Spleen (tissue), 7 donors: ENCODE data around the gene PDE4D.

Source experiments
- CTCF ChIP-seq, 11 experiments: fragments of 200-600 bp in 7 of 11; fragments of 450-650 bp in 4 of 11; sonication (generic) in 4 of 11; IDR thresholded peaks in 8 of 11; conservative IDR thresholded peaks in 3 of 11; 1 replicate in 7 of 11; 2 replicates in 4 of 11; pipeline versions ENCODE4 v1.4.0 to v1.8.0; 2016 to 2021; ENCODE audit warnings: antibody characterized with exemption in 11 of 11, inconsistent platforms in 4 of 11, mild to moderate bottlenecking in 1 of 11
- POLR2A ChIP-seq, 3 donors: fragments of 450-650 bp; IDR thresholded peaks; one replicate each; pipeline ENCODE4 v1.5.1; 2017; ENCODE audit warnings: antibody characterized with exemption in 3 of 3, mild to moderate bottlenecking in 1 of 3
- donor health status: DM: no; HTN: no; CAD: no; lungs with moderate emphysema.
- donor health status: DM: no; HTN: no; CAD: no.
- donor health status: DM: no; HTN: no; CAD: no.

GRCh38 chr5:59260200-59260599 is 633.3 kb downstream of the PDE4D start:
- no peak for TF ChIP-seq POLR2A (IDR thresholded peaks at IDR 0.05)
- no peak for TF ChIP-seq CTCF (IDR thresholded peaks at IDR 0.05 in 8 of 11, conservative IDR thresholded peaks at IDR 0.05 in 3 of 11)
